ENCODE data around the gene CLDN7.

The CLDN7 gene

DNA sequence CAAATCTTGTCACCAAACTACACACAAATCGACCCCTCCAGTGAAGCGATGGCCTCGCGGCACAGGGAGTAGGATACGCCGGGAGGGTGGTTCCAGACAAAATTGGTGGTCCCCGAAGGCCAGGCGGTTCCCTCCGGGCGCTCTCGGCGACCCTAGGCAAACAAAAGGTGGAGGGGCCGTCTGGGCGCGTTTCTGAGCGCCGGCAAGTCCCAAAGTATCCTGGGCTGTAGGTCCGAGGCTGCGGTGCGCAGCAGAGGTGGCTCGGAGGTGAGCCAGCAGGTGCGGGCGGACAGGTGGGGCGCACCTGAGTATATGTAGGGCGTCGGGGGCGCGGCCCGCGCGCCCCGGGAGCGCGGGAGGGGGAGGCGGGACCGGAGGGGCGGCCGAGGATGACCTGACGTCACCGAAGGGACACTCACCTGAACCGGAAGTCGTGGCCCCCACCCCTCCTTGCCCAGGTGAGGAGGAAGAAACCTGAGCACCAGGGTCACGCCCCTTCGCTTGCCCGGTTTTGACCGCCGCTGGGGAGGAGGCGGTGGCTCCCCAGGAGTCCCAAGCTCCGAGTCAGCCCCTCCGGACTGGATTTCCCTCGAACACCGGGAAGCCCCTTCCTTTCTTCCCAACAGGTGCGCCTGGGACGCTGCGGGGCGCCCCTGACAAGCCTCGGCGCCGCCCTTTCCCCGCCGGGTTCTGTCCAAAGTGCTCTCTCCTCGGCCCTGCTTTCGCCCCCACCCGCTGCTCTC is at the start of gene CLDN7:
TSS of gene CLDN7 (minus strand) at position 287 of the 743 bp plus-strand sequence. CDS start 435 bp downstream, outside the sequence.
- TF ChIP-seq, protein P1, sequence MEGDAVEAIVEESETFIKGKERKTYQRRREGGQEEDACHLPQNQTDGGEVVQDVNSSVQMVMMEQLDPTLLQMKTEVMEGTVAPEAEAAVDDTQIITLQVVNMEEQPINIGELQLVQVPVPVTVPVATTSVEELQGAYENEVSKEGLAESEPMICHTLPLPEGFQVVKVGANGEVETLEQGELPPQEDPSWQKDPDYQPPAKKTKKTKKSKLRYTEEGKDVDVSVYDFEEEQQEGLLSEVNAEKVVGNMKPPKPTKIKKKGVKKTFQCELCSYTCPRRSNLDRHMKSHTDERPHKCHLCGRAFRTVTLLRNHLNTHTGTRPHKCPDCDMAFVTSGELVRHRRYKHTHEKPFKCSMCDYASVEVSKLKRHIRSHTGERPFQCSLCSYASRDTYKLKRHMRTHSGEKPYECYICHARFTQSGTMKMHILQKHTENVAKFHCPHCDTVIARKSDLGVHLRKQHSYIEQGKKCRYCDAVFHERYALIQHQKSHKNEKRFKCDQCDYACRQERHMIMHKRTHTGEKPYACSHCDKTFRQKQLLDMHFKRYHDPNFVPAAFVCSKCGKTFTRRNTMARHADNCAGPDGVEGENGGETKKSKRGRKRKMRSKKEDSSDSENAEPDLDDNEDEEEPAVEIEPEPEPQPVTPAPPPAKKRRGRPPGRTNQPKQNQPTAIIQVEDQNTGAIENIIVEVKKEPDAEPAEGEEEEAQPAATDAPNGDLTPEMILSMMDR (IDR thresholded peaks at IDR 0.05; ENCODE audit: extremely low read depth, missing control alignments), result no peak
- peak; percentile 55 for DNase-seq (ENCODE audit: low spot score)

GRCh38 chr17:7311110-7311705 is 48.9 kb upstream of the CLDN7 start:
- TF ChIP-seq, protein P1 (IDR thresholded peaks at IDR 0.05; ENCODE audit: extremely low read depth, missing control alignments), result no peak
- DNase-seq (ENCODE audit: low spot score), result no peak

DNA sequence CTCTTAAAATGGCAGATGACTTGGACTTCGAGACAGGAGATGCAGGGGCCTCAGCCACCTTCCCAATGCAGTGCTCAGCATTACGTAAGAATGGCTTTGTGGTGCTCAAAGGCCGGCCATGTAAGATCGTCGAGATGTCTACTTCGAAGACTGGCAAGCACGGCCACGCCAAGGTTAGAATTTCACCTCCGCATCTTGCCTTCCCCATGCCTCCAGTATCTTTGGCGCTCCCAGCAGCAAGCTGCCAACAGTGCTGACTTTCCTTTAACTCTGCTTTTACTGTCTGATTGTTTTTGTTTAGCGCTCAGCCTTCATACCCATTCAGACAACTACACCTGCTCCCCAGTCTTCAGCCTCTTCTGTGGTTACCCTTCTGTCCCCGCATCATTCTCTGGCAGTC is 47.4 kb upstream of the CLDN7 start:
- no peak for DNase-seq (ENCODE audit: low spot score)
- TF ChIP-seq, protein P1 (IDR thresholded peaks at IDR 0.05; ENCODE audit: extremely low read depth, missing control alignments), result no peak

- DNase-seq (ENCODE audit: low spot score), result peak; percentile 86
- TF ChIP-seq, protein P1 (IDR thresholded peaks at IDR 0.05; ENCODE audit: extremely low read depth, missing control alignments), result no peak
Observed at GRCh38 chr17:7308625-7309433, 46.6 kb upstream of the CLDN7 start.

GRCh38 chr17:7307686-7308624 is 45.7 kb upstream of the CLDN7 start:
- no peak for DNase-seq (ENCODE audit: low spot score)
- TF ChIP-seq, protein P1 (IDR thresholded peaks at IDR 0.05; ENCODE audit: extremely low read depth, missing control alignments), result no peak

DNA sequence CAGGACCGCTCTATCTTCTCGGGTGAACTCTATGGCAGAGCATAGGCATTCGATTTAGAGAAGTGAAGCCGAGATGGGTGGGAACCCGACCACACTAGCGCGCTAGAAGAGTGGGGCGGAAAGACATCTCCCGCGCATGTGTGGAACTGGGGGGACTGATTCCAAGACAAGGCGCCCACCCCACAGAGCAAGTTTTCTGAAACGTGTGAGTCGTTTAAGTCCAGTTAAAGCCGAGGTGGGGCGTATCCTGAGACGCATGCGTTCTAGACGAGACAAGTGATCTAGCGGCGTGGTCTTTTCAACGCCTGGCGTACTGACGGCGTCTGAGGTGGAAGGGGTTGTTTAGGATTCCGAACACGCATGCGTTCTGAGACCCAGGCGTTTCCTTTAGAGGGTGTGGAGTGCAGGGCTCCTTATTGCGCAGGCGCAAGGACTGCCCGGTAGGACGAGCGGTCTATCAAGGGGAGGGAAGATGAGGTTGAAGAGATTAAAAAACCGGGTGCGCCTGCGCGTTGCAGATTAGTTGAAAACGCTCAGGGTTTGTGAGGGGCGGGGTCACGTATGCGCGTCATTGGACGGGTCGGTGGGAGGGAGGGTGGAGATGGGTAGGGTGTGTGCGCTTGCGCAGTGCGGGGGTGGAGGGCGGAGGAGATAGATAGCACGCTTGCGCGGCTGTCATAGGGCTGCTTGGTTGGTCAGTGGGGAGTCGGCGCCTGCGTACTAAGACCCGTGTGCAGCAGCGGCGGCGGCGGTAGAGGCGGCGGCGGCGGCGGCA is 44.8 kb upstream of the CLDN7 start, which contains the start of gene EIF5A:
TSS of gene EIF5A (plus strand) at position 718 of the 775 bp plus-strand sequence. CDS start 2,008 bp downstream, outside the sequence.
- DNase-seq (ENCODE audit: low spot score), result peak; percentile 98
- TF ChIP-seq, protein P1 (IDR thresholded peaks at IDR 0.05; ENCODE audit: extremely low read depth, missing control alignments), result no peak
